ENCODE data around the gene MBNL1.

The MBNL1 gene

GRCh38 chr3:152280539-152280938 is 11.8 kb downstream of the MBNL1 start:
- Histone ChIP-seq H3K4me1 (ENCODE audit: control insufficient read depth, insufficient read depth, low read length) (peaks cover 39% of the 10 kb centered on the region), H3K4me2 (ENCODE audit: low read length) (no peak overlapping the region), H3K9ac (ENCODE audit: low read depth, low read length) (no peak overlapping the region), H3K4me3 (ENCODE audit: low read length) (no peak overlapping the region), H3K9me3 (replicated peaks; ENCODE audit: low read length) (no peaks in the 10 kb centered on the region), H3K27me3 (ENCODE audit: control insufficient read depth, insufficient read depth, low read length) (no peaks in the 10 kb centered on the region), H3K36me3 (ENCODE audit: insufficient read depth, low read length) (no peaks in the 10 kb centered on the region)

DNA sequence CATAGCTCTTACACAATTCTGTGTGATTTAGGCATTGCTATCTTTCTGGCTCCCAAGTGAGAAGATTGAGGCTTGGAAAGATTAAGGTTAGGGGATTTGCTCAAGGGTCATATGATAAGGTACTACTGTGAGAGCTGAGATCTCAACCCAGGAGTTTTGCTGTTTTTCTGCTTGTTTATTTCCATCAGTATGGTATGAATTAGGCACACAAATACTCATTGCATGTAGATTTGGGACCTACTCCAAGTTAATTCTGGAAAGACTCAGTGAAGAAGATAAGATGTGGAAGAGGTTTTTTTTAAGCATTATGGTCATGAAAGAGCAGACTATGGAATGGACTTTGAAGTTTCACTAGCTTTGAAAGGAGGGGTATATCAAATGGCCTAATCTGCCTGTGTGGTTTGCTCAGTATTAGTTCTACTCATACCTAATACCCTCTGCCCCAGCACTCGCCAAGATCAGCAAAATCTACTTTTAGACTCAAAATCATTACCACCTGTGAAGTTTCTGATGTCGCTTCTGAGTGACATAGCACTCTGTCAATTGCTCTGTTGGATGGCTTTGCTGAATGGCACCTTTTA is 12.5 kb downstream of the MBNL1 start:
- Histone ChIP-seq H3K36me3 (ENCODE audit: insufficient read depth, low read length) (no peaks in the 10 kb centered on the region), H3K4me1 (ENCODE audit: control insufficient read depth, insufficient read depth, low read length) (peaks cover 39% of the 10 kb centered on the region), H3K27me3 (ENCODE audit: control insufficient read depth, insufficient read depth, low read length) (no peaks in the 10 kb centered on the region), H3K4me2 (ENCODE audit: low read length) (no peak overlapping the region), H3K9me3 (replicated peaks; ENCODE audit: low read length) (no peaks in the 10 kb centered on the region), H3K9ac (ENCODE audit: low read depth, low read length) (no peak overlapping the region), H3K4me3 (ENCODE audit: low read length) (no peak overlapping the region)

GRCh38 chr3:152282813-152283212 is 14.1 kb downstream of the MBNL1 start:
- Histone ChIP-seq H3K4me1 (ENCODE audit: control insufficient read depth, insufficient read depth, low read length) (peaks cover 42% of the 10 kb centered on the region), H3K9ac (ENCODE audit: low read depth, low read length) (no peak overlapping the region), H3K4me3 (ENCODE audit: low read length) (no peak overlapping the region)

GRCh38 chr3:152283492-152284381 is 15.0 kb downstream of the MBNL1 start:
- no peak overlapping the region for H3K4me2 ChIP-seq (ENCODE audit: low read length)
- no peaks in the 10 kb centered on the region for H3K36me3 ChIP-seq (ENCODE audit: insufficient read depth, low read length)
- no peaks in the 10 kb centered on the region for H3K27me3 ChIP-seq (ENCODE audit: control insufficient read depth, insufficient read depth, low read length)
- no peak overlapping the region for H3K9ac ChIP-seq (ENCODE audit: low read depth, low read length)
- no peak overlapping the region for H3K4me3 ChIP-seq (ENCODE audit: low read length)
- H3K9me3 ChIP-seq (replicated peaks; ENCODE audit: low read length), result no peaks in the 10 kb centered on the region
- peaks cover 49% of the 10 kb centered on the region for H3K4me1 ChIP-seq (ENCODE audit: control insufficient read depth, insufficient read depth, low read length)

More at GRCh38 chr3:152282813-152283212, 14.1 kb downstream of the MBNL1 start:
- Histone ChIP-seq H3K4me2 (ENCODE audit: low read length) (no peak overlapping the region), H3K36me3 (ENCODE audit: insufficient read depth, low read length) (no peaks in the 10 kb centered on the region), H3K9me3 (replicated peaks; ENCODE audit: low read length) (no peaks in the 10 kb centered on the region), H3K27me3 (ENCODE audit: control insufficient read depth, insufficient read depth, low read length) (no peaks in the 10 kb centered on the region)

- H3K9me3 ChIP-seq (replicated peaks; ENCODE audit: low read length), result no peaks in the 10 kb centered on the region
- no peak overlapping the region for H3K4me3 ChIP-seq (ENCODE audit: low read length)
- H3K36me3 ChIP-seq (ENCODE audit: insufficient read depth, low read length), result no peaks in the 10 kb centered on the region
- no peak overlapping the region for H3K4me2 ChIP-seq (ENCODE audit: low read length)
- no peaks in the 10 kb centered on the region for H3K27me3 ChIP-seq (ENCODE audit: control insufficient read depth, insufficient read depth, low read length)
- H3K9ac ChIP-seq (ENCODE audit: low read depth, low read length), result no peak overlapping the region
- H3K4me1 ChIP-seq (ENCODE audit: control insufficient read depth, insufficient read depth, low read length), result peaks cover 51% of the 10 kb centered on the region
These were observed 16.2 kb downstream of the MBNL1 start for GRCh38 chr3:152284906-152285305.

- Histone ChIP-seq H3K4me2 (ENCODE audit: low read length) (no peak overlapping the region), H3K4me3 (ENCODE audit: low read length) (no peak overlapping the region), H3K27me3 (ENCODE audit: control insufficient read depth, insufficient read depth, low read length) (no peaks in the 10 kb centered on the region), H3K9me3 (replicated peaks; ENCODE audit: low read length) (no peaks in the 10 kb centered on the region), H3K36me3 (ENCODE audit: insufficient read depth, low read length) (no peaks in the 10 kb centered on the region), H3K9ac (ENCODE audit: low read depth, low read length) (no peak overlapping the region), H3K4me1 (ENCODE audit: control insufficient read depth, insufficient read depth, low read length) (peaks cover 52% of the 10 kb centered on the region)
These were observed 16.8 kb downstream of the MBNL1 start for GRCh38 chr3:152285509-152285908.

- Histone ChIP-seq H3K4me1 (ENCODE audit: control insufficient read depth, insufficient read depth, low read length) (peaks cover 45% of the 10 kb centered on the region), H3K9ac (ENCODE audit: low read depth, low read length) (no peak overlapping the region), H3K27me3 (ENCODE audit: control insufficient read depth, insufficient read depth, low read length) (no peaks in the 10 kb centered on the region), H3K4me2 (ENCODE audit: low read length) (peak overlapping the region; percentile 14), H3K36me3 (ENCODE audit: insufficient read depth, low read length) (peaks cover 3% of the 10 kb centered on the region), H3K9me3 (replicated peaks; ENCODE audit: low read length) (no peaks in the 10 kb centered on the region), H3K4me3 (ENCODE audit: low read length) (no peak overlapping the region)
These were observed 19.3 kb downstream of the MBNL1 start for GRCh38 chr3:152287898-152288576.

DNA sequence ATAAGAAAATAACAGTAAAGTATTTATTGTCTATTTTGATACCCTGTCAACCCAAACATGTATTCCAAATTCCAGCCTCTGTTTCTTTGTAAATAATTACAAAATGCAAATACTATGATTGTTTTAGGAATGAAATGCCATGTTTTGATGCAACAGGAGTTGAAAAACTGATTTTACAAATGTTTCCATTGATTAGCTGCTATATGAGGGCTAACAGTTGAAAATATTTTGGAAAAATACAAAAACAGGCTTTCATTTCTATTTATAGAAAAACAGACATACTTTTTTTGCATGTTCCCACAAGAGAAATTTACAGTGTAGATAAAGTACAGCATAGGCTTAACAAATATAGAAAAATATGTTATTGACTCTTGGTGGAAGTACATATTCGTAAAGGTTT is 20.0 kb downstream of the MBNL1 start:
- Histone ChIP-seq H3K9me3 (replicated peaks; ENCODE audit: low read length) (no peaks in the 10 kb centered on the region), H3K36me3 (ENCODE audit: insufficient read depth, low read length) (peaks cover 4% of the 10 kb centered on the region), H3K27me3 (ENCODE audit: control insufficient read depth, insufficient read depth, low read length) (no peaks in the 10 kb centered on the region), H3K4me3 (ENCODE audit: low read length) (no peak overlapping the region), H3K9ac (ENCODE audit: low read depth, low read length) (no peak overlapping the region), H3K4me2 (ENCODE audit: low read length) (peak overlapping the region; percentile 14), H3K4me1 (ENCODE audit: control insufficient read depth, insufficient read depth, low read length) (peaks cover 40% of the 10 kb centered on the region)

- Histone ChIP-seq H3K9me3 (replicated peaks; ENCODE audit: low read length) (no peaks in the 10 kb centered on the region), H3K4me3 (ENCODE audit: low read length) (no peak overlapping the region), H3K9ac (ENCODE audit: low read depth, low read length) (no peak overlapping the region), H3K4me1 (ENCODE audit: control insufficient read depth, insufficient read depth, low read length) (peaks cover 40% of the 10 kb centered on the region), H3K36me3 (ENCODE audit: insufficient read depth, low read length) (peaks cover 4% of the 10 kb centered on the region), H3K4me2 (ENCODE audit: low read length) (peak overlapping the region; percentile 23), H3K27me3 (ENCODE audit: control insufficient read depth, insufficient read depth, low read length) (no peaks in the 10 kb centered on the region)
These were observed 21.0 kb downstream of the MBNL1 start for GRCh38 chr3:152289708-152290107.

DNA sequence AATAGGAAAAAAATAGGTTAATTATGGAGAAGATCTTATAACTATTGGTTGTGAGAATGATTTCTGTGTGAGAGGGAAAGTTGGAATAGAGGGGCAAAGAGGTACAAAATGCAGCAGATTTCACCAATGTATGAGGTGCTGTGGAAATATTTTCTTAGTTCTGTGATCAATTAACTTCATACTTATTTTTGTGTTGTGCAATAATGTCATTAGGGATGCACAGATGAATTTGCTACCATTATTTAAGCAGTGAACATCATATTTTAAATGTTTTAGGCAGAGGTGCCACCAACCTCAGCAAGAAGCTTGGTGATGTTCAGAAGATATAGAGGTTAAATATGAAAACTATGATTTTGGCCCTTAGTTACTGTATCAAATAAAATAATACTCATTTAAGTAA is 21.6 kb downstream of the MBNL1 start:
- no peaks in the 10 kb centered on the region for H3K27me3 ChIP-seq (ENCODE audit: control insufficient read depth, insufficient read depth, low read length)
- H3K9me3 ChIP-seq (replicated peaks; ENCODE audit: low read length), result no peaks in the 10 kb centered on the region
- no peak overlapping the region for H3K4me3 ChIP-seq (ENCODE audit: low read length)
- H3K4me2 ChIP-seq (ENCODE audit: low read length), result no peak overlapping the region
- peaks cover 40% of the 10 kb centered on the region for H3K4me1 ChIP-seq (ENCODE audit: control insufficient read depth, insufficient read depth, low read length)
- H3K36me3 ChIP-seq (ENCODE audit: insufficient read depth, low read length), result peaks cover 4% of the 10 kb centered on the region
- no peak overlapping the region for H3K9ac ChIP-seq (ENCODE audit: low read depth, low read length)

DNA sequence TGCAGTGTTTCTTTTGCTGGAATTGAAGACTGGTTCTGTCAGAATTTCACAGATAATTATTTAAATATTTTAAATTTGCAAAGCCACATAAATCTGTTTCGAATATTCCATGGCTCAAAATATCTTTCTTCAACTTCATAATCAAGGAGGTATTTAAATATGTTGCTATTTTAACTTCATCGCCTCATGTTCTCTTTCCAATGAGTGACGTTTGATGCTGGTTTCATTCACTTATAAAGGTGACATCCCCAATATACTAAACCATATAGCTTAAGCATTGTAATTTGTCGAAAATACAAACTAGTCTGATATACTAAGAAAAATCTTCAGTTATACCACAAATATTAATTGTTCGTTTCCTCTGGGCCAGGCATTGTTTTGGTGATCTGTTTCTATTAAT is 22.5 kb downstream of the MBNL1 start:
- Histone ChIP-seq H3K27me3 (ENCODE audit: control insufficient read depth, insufficient read depth, low read length) (no peaks in the 10 kb centered on the region), H3K4me2 (ENCODE audit: low read length) (no peak overlapping the region), H3K36me3 (ENCODE audit: insufficient read depth, low read length) (peaks cover 4% of the 10 kb centered on the region), H3K9ac (ENCODE audit: low read depth, low read length) (no peak overlapping the region), H3K4me1 (ENCODE audit: control insufficient read depth, insufficient read depth, low read length) (peaks cover 40% of the 10 kb centered on the region), H3K4me3 (ENCODE audit: low read length) (no peak overlapping the region), H3K9me3 (replicated peaks; ENCODE audit: low read length) (no peaks in the 10 kb centered on the region)
